NCI-H345 (cell line): ENCODE results near the gene MBOAT1.

Experiments
- DNase-seq: peaks from one replicate; lab custom pipeline; 2025; lab: John Stamatoyannopoulos, UW

Gene MBOAT1

DNA sequence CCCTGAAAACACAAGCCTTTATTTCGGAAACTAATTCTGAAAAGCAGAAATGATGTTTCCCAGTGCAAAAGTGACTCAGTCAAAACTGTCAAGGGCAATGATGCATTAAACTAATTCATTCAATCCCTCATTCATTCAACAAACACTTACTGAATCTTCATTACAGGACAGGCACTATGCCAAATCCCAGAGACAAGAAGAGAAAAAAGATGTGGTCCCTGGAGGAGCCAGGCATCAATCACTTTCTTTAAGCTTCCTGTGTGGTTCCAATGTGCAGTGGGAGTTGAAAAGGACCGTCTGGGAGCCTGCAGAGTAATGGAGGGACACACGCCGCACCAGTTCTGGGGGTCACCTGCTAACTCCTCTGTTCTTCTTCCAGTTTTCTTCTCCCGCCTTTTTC lies 113.1 kb downstream of the MBOAT1 start:
- no peak for DNase-seq

DNA sequence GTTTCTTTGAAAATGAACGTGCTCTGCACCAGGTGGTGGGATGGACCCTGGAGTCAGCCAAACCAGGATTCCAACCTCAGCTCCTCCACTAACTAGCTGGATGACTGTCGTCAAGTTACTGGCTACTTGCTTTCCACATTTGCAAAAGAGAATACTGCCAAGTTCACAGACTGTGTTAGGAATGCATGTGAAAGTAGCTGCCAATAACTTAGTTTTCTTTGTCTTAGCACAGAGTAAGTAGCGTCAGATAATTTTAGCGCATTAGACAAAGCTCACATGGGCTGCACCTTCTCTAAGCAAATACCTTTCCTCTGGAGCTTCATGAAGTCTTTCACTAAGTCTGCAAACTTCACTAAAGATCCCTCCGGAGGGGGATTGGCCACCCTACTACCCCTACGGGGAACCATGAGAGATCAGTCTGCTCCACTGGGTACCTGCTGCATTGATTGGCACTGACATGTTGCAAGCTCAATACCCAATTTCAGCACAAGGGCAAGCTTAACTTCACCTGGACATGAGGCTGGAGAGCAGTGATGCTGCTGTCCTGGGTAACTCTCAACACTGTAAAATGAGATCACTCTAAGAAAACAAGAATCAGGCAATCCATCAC lies 113.9 kb downstream of the MBOAT1 start:
- no peak for DNase-seq

DNA sequence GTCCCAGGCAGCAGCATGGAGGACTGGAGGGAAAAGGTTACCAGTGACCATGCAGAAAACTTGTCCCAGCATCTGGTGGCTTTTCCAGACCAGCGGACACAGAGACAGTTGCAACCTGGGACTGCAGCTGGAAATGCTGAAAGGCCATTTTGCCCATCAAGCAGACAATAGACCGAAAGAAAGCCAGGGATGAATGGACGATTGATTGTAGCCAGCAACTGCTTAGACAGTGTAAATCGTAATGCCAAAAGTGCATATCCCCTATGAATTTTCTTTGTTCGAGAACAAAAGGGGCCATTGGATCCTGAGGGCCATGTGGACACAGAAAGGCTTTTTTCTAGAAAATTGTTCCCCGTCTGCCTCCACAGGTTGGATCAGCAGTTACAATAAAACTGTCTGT lies 115.7 kb downstream of the MBOAT1 start:
- no peak for DNase-seq

DNA sequence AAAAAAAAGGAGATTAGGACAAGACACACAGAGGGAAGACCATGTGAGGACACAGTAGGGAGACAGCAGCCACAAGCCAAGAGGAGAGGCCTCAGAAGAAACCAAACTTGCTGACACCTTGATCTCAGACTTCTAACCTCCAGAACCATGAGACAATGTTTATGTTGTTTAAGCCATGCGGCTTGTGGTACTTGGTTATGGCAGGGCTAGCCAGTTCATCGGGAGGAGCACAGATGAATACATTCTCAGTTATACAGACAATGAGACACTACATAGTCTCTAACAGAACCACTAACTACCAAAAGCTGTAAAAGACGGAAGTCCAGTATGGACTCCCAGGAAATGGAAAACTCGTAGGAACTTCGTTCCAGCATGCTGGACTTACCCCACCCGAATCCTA lies 116.8 kb downstream of the MBOAT1 start:
- no peak for DNase-seq

DNA sequence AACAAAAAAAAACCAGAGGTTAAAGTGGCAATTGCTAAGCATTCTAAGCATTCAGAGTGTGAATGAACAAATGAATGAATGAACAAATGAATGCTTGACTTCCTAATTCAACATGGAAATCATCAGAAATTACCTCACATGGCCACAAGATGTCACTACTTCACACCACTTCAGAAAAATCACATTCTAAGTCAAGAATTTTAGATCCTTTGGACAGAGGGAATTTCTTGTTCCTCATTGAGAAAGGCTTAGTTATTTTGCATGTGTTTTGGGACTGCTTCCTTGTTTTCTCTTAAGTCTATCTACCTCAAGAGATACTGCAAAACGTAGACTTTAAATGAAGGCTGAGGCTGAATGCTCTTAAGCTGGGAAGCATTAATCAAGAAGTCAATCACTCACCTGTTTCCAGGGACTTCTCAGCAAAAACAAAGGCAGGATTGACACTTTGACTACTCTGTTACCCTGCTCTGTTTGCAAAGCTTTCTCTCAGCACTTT lies 120.2 kb downstream of the MBOAT1 start:
- DNase-seq = peak; percentile 52

DNA sequence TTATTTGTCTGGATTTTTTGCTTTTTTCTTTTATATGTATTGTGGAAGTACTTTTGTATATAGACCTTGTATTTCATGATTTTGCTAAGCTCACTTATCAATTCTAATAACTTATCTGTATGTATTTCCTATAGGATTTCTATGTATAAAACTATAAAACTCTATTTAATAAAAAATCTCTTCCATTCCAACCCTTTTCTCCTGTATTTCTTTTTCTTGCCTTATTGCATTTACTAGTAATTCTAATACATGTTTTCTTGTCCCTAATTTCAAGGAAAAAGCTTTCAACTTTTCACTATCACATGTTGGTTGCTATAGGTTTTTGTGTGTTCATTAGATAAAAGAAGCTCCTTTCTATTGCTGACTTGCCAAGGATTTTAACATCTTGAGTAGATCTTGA lies 125.3 kb downstream of the MBOAT1 start:
- DNase-seq = no peak

DNA sequence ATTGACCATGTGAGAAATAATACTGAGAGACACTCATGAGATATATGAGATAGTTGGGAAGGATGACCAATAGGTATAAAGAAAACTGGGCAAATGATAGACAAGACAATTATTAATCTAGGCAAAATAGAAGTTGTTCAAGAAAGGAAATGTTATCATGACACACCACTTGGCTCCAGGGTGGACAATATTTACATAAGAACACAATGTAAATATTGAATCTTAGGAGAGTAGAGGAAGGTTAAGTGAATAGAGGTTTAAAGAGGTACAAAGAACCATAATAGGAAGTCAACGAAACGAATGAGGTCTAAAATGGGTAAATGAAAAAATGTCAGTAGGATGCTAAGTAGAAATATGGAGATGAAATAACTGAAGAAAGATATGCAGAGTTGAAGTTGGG lies 126.5 kb downstream of the MBOAT1 start:
- DNase-seq = no peak

DNA sequence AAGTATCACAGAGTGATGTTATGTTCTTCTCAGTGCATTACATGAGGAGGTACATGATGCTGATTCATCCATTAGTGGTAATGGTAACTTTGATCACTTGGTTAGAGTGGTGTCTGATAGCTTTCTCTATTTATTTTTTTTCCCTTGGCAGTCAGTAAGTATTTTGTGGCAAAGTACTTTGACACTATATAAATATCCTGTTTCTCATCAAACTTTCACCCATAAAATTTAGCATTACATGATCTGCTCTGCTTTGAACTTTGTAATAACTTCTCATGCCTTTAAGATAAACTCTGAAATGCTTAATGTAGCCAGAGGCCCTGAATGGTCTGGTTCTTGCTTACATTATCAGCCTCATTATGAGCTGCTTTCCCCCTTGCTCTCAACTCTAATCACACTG lies 127.9 kb downstream of the MBOAT1 start:
- no peak for DNase-seq

DNA sequence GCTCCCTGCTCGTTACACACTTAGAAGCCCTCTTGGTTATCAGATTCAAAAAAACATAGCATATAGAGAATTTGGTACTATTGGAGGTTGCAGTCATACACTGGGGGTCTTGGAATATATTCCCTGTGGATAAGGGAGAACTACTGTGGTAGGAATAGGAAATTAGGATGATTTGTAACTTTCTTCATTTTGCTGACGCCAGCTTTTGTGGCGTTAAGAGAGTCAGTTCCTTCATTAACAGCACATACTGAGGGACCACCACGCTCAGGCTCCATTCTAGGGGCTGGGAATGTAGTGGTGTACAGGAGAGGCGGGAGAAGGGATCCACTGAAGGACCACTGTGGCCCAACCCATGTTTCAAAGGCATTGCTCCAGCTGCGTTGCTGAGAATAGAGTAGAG lies 140.3 kb downstream of the MBOAT1 start:
- no peak for DNase-seq

DNA sequence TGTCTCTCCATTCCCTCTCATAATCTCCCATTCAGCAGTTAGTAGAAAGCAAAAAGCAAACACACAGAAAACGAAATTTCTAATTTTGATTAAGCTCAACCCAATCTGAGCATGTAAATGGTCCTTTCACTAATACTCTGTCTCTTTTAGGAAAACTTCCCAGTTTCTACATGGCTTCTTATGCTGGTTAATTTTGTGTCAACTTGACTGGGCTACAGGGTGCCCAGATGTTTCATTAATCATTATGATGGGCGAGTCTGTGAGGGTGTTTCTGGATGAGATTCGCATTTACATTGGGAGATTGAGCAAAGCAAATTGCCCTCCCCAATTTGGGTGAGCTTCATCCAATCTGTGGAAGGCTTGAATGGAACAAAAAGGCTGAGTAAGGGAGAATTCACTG lies 142.2 kb downstream of the MBOAT1 start:
- no peak for DNase-seq

DNA sequence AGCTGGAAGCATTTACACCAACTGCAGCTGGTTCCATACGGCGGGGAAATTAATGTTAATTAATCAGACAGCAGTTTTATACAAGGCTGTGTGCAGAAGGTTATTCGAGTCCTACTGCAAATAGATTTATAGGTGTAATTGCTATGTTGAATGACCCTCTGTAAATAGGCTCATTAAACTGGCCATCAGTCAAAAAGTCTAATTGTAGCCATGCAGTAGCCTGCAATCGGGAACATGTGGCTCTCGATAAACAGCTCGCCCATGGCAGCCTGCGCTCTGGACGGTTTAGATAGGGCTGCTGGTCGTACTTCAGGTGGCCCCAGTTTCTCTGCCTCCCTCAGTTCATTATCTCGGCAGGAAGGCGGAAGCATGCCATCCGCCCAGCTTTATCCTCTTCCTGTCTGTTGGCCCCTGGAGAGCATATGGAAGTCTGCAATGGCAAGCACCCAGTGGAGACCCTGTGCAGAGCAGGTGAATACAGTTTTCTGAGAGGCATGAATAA lies 143.2 kb downstream of the MBOAT1 start:
- DNase-seq = no peak

DNA sequence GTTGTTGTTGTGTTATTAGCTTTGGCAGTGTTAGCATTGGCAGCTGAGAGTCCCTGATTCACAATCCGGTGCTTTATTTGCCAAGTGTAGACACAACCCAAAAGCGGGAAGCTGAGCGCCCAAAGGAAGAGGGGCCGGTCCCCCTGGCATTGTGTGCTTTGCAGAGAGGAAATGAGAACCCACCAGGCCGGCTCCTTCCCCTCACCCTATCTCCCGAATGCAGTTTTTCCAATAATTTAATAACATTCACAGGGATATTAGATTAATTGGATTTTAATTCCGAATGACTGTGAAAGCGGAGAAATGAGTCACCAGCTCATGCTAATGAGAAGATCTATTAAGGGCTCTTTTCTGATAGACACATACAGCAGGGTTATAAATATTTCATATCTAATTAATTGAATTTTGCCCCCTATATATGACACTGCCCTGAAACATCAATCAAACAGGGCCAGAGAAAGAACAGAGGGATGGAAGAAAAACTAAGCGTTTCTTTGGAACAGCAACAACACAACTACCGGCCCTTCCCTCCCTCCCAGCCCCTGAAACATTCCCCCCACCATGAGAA lies 143.8 kb downstream of the MBOAT1 start:
- DNase-seq = no peak

DNA sequence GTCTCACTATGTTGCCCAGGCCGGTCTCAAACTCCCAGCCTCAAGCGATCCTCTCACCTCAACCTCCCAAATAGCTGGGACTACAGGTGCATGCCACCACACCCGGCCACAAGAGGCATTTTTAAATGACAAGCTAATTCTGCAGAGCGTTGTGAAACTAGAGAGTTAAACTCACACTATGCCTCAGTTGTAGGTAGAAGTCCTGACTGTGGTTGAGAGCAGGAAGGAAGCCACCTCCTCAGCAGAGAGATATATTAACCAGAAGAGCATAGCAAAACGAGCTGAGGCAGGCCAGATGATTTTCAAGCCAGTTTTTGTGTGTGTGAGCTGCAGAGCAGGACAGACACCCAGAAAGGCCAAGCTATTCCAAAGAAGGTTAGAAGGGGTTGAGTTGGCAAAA lies 150.3 kb downstream of the MBOAT1 start:
- no peak for DNase-seq

DNA sequence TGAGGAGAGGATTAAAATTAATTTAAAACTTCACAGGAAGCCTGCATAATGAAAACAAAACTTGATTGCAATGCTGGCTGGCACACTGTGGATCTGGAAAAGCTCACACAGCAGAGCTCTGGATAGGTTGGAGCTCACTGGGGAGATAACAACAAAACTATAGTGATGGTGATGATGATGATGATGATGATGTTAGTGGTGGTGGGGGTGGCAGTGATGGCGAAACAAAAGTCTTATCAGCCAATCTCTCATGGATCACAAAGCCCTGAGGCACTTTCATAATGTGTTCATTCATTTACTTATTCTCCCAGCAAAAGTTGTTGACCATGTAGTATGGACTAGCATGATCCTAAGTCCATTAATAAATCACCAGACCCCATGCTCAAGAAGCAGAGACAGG lies 152.0 kb downstream of the MBOAT1 start:
- DNase-seq = no peak

DNA sequence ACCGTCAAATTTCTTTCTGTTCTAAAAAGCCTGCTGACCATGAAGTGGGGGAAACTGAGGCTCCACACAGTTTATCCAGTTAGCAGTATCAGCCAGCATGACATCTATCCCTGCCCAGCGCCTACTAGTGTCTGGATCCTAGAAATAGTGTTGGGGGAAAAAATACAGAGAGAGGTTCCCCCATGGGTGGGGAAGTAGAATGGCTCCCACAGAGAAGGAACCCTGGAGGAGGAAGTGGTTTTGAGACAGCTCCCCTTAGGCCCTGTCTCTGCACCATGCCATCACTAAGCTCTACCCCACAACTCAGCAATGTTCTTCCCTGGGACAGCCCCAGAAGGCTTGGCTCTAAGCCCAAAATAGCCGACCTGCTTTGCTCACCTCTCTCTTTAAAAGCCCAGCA lies 153.4 kb downstream of the MBOAT1 start:
- no peak for DNase-seq

DNA sequence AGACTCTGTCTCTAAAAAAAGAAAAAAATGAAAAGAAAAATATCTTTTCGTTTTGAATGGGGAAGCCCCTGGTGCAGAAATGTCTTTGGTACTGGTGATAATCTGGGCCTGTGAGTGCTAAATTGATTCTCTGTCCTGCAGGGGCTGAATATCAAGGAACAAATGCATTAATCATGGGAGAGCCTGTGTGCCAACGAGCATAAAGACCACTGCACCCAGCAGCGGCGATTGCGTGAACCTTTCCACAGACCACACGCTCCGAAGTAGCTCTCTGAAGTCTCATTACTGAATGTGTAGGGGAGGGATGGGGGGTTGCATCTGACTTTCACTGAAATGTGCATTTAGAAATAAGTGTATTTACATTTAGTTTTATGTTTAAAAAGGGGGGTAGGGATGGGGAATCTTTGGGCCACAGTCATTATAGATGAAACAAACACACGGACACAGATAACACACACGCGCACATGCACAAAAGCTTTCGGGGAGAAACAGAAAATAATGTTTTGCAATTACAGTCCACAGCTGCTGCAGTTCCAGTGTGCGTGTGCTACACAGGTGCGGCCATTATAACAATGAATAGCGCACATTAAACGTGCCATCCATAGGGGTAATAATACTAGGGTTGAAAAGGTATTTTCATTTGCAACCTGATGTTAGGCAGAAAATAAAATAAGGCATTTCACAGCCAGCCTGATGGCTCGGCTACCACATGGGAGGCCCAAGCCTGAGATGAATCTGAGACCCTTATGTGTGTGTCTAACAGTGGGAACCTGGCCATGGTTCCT lies 154.0 kb downstream of the MBOAT1 start:
- DNase-seq = no peak

DNA sequence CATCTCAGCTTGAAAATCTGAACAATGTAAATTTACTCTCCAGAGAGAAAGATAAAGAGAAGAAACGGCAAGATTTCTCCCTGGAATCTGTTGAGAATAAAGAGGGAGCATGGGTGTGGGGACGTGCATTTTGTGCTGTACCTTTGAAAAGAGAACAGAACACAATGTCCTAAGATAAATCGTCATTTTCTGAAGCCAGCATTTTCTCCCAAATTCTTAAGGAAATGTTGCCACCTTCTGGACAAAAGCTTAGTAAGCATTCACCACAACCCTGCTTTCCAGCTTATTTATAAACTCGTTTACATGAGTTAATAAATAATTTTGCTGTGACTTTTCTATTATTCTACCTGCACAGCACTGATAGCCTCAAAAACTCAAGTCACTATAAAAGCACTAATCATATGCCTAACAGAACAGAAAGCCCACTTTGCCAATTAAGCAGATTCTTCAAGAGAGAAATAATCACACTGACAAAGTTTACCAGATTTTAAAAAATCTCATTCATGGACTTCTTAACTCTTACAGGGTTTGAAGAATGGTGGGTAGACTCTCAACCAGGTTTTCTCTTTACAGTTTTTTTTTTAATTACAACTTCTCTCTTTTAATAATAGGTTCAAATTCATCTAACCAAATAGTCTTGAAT lies 155.8 kb downstream of the MBOAT1 start:
- DNase-seq = peak; percentile 58

DNA sequence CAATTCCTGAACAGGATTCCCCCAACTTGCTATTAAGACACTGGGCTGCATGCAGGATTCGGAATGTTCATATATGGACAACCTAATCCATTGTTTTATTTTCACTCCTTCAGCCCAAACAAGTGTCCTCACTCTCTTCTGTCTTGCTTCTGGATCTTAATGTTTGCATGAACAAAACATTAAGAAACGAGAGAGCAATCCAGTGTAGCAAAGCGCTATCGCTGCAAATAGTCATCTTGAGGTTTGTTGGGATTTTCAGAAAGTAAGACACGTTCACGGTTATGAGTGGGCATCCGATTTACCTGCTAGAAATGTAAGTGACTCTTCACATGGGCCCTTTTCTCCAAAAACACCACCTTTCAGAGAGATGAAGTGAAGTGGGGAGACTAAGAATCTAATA lies 156.4 kb downstream of the MBOAT1 start:
- DNase-seq = no peak
